OCI-M1 (cell line): ENCODE measurements around the gene OR2AG2.
A peak's percentile ranks its signal among the peaks of the same experiment; 100 is the strongest.
"Not testable (repeated sequence)": the region's sequence is repeated elsewhere in the genome, so short reads cannot be mapped to it uniquely, and the experiment has no call there.

ENCODE experiments used
- DNase-seq: peaks from one replicate; lab custom pipeline; 2025; lab: John Stamatoyannopoulos, UW

OR2AG2 gene

GRCh38 chr11:6771926-6772893 lies at the start of gene OR2AG2:
OR2AG2 (minus strand) TSS chr11:6771976; CDS start chr11:6768957, 3,019 bp downstream.
- peak; percentile 94 for DNase-seq

GRCh38 chr11:6818967-6819366 lies 47.2 kb upstream of the OR2AG2 start:
- DNase-seq, result no peak

- no peak for DNase-seq
These were observed 45.9 kb upstream of the OR2AG2 start for GRCh38 chr11:6817694-6818093.

- no peak for DNase-seq
These were observed 41.9 kb upstream of the OR2AG2 start for GRCh38 chr11:6813656-6814055.

GRCh38 chr11:6812390-6813005 lies 40.7 kb upstream of the OR2AG2 start:
- DNase-seq, result peak; percentile 76

GRCh38 chr11:6801075-6801474 lies 29.3 kb upstream of the OR2AG2 start:
- DNase-seq, result not testable (repeated sequence)

- DNase-seq, result peak; percentile 18
These were observed 27.6 kb upstream of the OR2AG2 start, which contains the start of gene OR6A2 for GRCh38 chr11:6799402-6799801. OR6A2 (minus strand) TSS chr11:6799689; CDS start chr11:6795708, 3,981 bp downstream.

GRCh38 chr11:6794639-6795038 lies 22.9 kb upstream of the OR2AG2 start:
- DNase-seq, result no peak

GRCh38 chr11:6790546-6790945 lies 18.8 kb upstream of the OR2AG2 start:
- DNase-seq, result no peak

- no peak for DNase-seq
These were observed 10.9 kb upstream of the OR2AG2 start, which contains the start of gene OR2AG1 for GRCh38 chr11:6782720-6783119. OR2AG1 (plus strand) TSS chr11:6783020; CDS start chr11:6785038, 2,018 bp downstream.

GRCh38 chr11:6780829-6781228 lies 9.1 kb upstream of the OR2AG2 start:
- DNase-seq, result no peak

GRCh38 chr11:6778518-6778917 lies 6.7 kb upstream of the OR2AG2 start:
- DNase-seq, result peak; percentile 44

- DNase-seq, result peak; percentile 85
These were observed 14.3 kb downstream of the OR2AG2 start for GRCh38 chr11:6757373-6757967.

GRCh38 chr11:6755953-6756347 lies 15.8 kb downstream of the OR2AG2 start:
- DNase-seq, result no peak

GRCh38 chr11:6755303-6755952 lies 16.3 kb downstream of the OR2AG2 start:
- peak; percentile 73 for DNase-seq

- DNase-seq, result peak; percentile 80
These were observed 24.6 kb downstream of the OR2AG2 start for GRCh38 chr11:6747097-6747668.

GRCh38 chr11:6746626-6747025 lies 25.1 kb downstream of the OR2AG2 start:
- DNase-seq, result no peak

GRCh38 chr11:6746086-6746618 lies 25.6 kb downstream of the OR2AG2 start:
- peak; percentile 46 for DNase-seq

- peak; percentile 93 for DNase-seq
These were observed 26.2 kb downstream of the OR2AG2 start for GRCh38 chr11:6745465-6746015.

- DNase-seq, result no peak
These were observed 26.8 kb downstream of the OR2AG2 start for GRCh38 chr11:6745018-6745417.

GRCh38 chr11:6742260-6742659 lies 29.5 kb downstream of the OR2AG2 start:
- DNase-seq, result no peak
